Pons (tissue), 1 donor: ENCODE measurements around the gene MARCHF3.
"Not testable (repeated sequence)": the region's sequence is repeated elsewhere in the genome, so short reads cannot be mapped to it uniquely, and the experiment has no call there.

ENCODE experiments used
- DNase-seq: peaks from one replicate; pipeline ENCODE4 v3.0.0-alpha.2; 2016; ENCODE audit warnings: low spot score

MARCHF3 gene

DNA sequence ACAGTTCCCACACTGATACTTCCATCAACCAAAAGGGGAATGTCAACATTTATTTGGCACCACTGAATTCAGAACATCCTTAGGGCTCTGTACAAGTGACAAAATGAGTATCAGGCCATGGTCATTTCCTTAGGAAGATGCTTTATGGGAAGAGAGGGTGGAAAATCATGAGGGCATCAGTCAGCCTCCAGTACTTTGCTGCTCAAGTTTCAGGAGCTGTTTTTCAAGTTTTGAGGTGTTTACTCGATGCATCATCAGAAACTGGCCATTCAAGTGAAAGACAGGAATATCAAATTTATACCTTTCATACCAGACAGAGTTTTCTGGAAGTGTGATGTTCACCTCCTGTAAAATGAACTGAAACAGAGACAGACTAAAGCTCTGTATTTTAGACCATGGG is 21.2 kb upstream of the MARCHF3 start:
- DNase-seq, result no peak

DNA sequence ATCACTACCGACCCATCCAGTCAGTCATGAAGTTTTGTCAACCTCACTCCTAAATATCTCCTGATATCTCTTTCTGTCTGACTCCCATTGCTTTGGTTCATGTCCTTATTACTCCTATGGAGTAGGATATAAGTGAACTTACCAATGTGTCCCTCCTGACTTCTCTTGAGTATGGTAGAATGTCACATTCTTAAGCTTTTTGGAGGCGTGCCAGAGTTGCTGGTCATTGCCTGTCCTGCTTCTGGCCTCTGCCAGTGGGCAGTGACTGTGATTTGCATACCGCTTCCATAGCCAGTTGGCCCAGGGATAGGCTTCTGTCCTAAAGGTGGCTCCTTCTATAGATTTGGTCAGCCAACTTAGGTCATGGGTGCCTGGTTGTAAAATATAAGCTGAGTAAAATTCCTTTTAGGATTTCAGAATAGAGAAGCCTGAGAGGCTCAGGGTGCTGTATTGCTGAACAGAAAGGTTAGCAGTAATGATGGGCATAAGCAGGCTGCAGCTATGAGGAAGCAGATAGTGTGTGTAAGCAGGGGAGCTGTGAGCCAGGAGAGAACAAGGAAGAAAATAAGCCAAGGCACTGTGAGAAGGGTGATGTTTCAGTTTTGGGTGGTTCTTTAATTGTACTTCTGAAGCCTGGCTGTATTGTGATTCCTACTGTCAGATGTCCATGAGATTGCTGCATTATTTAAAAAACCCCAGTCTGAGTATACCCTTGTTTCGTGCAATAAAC is 16.1 kb upstream of the MARCHF3 start:
- no peak for DNase-seq

DNA sequence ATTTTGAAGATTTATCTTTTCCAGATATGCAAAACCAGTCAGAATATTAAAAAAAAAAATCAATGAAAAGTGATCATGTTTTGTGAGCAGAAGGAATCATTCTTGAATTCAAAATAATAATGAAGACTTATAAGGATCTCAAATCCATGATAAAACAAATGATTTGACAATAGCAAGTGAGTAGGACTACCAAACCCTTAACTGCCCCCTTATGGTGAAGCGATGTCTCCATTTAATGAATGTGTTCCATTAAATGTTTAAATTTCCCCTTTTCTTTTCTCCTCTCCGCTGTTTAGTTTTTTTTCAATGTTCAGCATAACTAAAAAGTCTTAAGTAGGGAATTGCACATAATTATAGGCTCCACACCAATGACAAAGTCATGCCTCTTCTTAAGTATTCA is 12.2 kb upstream of the MARCHF3 start:
- no peak for DNase-seq

DNA sequence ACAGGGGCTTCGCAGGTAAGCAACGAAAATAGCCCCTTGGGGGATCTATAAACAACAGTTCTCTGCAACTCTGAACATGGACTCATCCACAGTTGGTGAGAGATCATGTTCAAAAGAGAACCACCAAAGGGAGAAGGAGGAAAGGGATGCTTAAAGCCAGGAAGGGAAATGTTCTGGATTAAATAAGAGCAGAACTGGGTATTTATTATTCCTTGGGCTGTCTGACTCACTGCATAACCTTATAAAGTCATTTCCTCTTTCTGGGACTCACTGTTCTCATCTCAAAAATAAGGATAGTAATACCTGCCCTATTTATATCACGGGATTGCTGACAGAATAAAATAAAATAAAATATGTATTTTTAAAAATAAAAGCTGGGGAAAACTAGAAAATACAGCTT is 11.2 kb upstream of the MARCHF3 start:
- DNase-seq, result no peak

DNA sequence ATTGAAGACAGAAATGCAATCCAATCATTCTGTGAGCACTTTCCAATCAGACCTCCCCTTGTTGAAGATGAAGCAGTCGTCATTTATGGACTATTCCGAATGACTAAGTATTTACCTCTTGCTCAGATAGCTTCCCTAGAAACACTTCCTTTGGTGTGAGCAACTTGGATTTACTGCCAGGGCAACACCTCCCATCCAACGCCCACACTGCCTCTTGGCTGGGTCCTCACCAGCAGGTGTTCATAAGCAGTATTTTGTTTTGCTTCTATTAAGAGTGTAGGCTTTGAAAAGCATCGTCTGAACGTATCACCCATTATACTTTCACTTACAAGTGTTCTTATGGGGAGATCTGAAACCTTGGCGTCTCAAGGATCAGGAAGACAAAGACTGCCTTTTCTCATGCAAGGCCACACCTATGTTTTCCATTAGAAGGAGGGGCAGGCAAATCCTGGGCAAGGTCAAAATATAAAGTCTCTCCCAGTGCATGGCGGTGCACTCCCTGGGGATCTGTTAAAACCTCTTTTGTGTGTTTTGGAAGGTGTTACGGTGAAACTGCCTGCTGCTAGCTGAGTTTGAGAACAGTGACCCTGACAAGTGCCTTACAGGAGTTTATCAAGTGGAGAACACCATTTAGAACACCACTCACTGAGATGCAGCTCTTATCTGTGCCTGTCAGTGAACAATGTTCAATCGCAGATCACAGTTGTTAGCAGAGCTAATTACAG is 10.6 kb upstream of the MARCHF3 start:
- DNase-seq, result no peak

DNA sequence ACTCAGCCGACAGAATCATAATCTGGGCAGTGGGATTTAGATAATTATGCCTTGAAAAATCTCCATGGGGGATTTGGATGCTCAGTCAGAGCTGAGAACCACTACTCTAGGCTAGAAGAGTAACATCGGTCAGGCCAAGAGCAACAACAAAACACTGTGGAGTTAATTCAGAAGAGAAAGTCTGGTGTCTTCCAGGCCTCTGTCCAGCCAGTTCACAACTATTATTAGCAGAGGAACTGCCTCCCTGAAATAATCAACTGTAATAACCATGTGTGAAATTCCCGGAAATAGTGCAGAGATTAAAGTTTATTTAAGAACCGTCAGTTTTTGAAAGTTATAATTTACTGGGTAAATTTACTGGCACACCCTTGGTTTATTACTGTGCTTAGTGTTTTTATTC is 8.2 kb upstream of the MARCHF3 start:
- no peak for DNase-seq

DNA sequence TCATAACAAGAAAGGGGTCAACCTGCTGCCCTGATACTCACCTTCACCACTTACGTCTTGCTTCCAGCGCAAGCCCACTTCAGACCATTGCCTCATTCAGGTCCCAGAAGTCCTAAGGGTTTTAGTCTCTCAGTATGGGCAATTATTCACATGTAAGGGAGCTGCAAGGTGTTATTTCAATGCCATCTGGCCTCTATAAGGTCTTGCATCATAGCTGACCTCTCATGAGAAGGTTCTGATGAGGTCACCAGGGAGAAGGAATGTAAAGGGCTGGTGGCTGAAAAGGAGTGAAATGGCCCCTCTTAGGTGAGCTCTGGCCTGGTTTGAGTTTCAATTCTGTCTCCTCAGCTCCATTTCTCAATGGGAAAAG is 1.5 kb upstream of the MARCHF3 start:
- DNase-seq, result no peak

DNA sequence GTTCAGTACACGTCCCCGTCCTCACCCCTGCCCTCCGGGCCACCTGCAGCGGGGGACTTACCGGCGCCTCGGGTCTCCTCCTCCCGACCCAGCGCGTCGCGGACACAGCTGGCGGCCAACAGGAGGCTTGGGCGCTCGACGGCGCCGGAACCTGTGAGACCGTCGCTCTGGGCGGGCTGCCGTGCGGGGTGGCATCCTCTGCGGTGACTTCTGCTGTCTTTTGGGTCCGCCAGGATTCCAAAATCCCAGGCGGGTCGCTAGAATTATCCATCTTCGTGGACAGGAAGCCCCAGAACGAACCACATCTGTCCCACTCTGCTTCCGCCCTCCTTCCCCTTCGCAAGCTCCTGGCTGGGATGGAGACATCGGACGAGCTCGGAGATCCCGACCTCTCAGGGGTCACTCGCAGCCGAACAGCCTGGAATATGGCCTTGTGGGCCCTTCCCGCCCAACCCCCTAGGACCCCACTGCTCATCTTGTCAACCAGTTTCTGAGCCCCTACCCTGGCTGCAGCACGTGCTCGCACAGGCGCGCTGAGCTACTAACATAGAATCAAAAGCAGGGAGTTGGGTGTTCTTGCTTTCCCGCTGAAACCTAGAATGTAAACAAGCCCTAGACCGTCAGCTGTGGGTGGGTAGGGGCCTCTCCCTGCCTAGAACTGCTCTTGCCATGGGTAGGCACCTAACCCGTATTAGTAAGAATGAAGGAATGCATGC is 947 bp upstream of the MARCHF3 start:
- DNase-seq, result no peak

DNA sequence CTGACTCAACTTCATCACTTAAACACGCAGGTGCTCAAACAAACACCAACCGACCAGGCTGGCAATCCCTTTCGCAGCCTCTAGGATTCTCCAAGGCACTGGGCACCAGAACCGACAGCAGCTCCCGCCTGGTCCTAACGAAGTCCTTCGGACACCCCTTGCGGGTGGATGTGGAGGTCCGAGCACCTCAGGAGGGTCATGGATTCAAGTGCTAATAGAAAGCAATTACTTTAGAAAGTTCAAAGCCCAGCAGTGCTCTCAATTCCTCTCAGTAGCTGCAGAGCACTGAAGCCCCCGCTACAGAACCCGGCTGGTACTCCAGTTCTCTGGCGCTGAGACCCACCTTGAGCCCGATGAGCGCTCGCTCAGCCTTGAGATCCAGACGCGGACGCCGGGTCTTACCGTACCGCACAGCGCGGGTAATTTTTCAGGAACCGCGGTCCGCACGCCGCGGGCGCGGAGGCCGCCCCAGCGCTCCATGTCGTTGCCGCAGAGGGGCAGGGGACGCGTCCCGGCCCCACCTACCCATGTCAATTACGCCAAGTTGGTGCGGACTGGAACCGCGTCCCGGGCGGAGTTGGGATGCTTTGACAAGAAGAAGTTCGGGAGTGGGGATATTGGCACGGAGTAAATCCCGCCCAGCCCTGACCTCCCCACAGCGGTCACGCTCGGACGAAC is 638 bp downstream of the MARCHF3 start:
- no peak for DNase-seq

DNA sequence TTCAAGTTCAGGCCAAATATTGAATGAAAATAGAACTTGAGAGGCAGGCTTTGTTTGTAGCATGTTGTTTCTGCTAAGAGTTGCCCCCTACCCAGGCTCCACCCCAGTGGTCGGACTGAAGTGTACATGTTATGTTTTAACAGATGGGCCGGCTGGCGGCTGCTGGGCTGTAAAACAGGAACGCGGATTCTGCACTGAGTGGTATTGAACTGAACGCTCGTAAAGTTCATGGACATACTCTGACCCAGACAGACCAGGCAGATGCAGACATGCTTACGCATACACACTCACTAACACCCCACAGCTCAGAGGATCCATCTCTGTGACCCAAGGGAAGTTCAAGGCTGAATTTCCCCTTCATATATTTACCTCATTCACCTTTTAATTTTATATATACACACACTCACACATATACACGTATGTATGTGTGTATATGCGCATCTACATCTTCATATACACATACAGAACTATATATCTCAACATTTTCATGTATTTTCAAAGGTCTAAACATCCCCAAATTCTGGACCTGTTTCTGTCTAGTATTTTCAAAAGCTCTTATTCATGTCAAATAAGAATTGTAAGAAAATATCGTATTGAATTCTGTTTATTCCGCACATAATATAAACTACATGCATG is 1.4 kb downstream of the MARCHF3 start:
- peak; percentile 40 for DNase-seq

DNA sequence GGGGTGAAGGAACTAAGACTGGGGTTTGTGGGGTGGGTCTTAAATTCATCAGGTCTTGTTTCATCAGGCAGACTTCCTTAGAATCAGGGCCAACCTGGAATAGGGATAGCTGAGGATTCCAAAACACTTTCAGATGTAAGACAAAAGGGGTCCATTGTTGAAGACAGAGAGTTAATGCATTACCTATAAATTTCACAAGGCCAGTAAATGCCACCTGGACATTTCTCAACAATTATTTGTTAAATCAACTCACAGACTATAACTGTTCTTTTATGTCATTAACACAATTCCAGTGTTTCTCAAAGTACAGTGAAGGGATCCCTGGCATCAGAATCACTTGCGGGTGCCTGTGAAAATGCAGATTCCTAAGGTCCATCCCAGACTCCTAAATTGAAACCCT is 2.8 kb downstream of the MARCHF3 start:
- no peak for DNase-seq

DNA sequence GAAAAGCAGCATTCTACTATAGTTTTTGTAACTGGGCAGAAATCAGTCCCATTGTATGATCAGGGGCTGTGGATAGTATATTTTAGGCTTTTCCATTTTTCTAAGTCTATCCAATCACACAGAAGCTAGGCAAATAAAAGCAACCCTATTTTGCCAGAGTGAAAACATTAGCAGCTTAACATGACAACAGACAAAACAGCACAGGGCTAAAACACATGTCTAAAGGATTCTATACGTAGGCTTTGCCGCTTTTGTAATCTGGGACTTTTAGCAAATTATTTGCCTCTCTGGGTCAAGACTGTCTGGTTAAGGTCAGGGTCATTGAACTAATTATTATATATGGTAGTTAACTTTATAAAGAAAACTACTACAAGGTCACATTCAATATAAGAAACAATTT is 4.2 kb downstream of the MARCHF3 start:
- no peak for DNase-seq

DNA sequence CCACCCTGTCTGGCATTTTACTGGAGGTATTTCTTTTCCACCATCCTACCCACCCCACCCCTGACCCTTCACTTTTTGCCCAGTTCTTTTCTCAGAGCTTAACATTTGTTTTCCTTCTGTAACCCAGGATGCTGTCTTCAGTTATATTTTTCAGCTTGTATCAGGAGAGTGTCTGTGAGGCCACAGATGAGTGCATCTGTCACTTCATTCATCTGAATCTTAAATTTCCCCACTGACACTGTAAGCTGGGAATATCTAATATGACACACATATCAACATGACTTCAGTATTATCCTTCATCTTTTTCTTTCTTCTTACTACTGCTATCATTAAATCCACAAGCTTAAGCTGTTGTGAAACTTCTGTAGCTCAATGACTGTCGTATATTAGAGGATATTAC is 4.9 kb downstream of the MARCHF3 start:
- DNase-seq, result no peak

DNA sequence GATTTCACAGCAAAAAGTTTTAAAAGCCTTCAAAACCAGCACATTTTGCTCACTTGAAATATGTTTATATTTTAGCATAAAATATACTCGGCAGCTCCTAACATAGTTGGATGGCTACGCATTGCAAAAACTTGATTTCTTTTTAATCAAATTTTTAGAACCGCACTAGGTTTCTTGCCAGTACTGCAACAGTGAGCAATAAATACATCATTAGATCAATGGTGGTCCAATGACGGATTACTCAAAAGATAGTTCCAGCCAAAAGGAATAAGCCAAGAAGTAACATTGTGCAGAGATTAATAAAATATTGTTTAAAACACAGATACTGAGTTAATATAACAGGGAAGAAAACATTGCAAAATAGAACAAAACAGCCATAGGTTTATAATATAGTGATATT is 5.5 kb downstream of the MARCHF3 start:
- DNase-seq, result no peak

DNA sequence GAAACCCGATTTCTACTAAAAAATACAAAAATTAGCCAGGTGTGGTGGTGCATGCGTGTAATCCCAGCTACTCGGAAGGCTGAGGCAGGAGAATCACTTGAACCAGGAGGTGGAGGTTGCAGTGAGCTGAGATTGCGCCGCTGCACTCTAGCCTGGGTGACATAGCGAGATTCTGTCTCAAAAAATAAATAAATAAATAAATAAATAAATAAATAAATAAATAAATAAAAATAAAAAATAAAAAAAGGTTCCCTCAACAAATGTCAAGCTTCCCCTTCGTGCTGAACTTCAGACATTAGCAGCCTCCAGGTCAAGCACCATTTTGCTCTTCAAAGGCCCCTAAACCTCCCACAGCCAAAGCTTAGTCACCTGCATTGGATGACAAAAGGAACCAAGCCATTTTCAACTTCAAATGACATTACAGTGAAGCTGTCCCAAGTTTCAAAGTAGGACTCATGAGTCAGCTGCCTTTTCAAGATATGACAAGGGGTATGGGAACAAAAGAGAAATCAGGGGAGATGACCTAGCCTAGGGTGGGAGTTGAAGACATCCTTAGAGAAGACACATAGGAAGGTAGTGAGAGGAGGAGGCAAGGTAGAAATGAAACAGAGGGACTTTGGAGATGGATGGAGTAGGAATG is 6.7 kb downstream of the MARCHF3 start:
- DNase-seq, result not testable (repeated sequence)

DNA sequence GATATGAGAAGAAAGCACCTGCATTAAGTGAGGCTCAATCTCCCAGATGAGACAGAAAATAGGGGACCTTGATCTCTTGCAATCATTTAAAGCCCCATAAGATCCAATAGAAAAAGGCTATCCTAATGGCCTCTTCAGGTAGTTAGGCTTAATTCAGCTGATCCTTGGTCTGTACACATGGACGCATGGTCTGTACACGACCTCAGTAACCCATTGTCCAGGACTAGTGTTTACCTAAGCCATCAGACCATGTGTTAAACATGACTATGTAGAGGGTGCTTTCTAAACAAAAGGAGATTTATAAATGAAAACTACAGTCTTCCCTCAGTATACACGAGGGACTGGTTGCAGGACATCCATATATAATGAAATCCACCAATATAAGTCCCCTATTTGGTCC is 7.5 kb downstream of the MARCHF3 start:
- no peak for DNase-seq

DNA sequence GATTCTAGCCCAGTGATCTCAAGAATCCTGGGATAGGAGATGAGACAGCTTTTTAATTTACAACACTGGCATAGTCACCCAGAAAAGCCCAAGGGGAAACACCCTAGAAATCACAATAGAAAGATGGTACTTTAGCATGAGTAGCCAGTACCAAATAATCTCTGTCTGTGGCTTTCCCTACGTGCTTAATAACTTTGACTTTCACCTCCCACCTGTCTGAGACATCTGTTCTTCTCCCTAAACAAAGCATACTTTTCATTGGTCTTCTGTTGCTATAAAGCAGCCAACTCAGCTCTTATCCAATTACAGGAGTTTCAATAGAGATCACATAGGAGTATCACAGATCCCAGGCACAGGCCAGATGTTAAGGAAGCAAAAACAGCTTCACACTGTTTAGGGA is 10.4 kb downstream of the MARCHF3 start:
- DNase-seq, result no peak

DNA sequence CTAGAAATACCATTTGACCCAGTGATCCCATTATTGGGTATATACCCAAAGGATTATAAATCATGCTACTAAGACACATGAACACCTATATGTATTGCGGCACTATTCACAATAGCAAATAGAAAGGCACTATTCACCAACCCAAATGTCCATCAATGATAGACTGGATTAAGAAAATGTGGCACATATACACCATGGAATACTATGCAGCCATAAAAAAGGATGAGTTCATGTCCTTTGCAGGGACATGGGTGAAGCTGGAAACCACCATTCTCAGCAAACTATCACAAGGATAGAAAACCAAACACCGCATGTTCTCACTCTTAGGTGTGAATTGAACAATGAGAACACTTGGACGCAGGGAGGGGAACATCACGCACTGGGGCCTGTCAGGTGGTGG is 13.6 kb downstream of the MARCHF3 start:
- not testable (repeated sequence) for DNase-seq

DNA sequence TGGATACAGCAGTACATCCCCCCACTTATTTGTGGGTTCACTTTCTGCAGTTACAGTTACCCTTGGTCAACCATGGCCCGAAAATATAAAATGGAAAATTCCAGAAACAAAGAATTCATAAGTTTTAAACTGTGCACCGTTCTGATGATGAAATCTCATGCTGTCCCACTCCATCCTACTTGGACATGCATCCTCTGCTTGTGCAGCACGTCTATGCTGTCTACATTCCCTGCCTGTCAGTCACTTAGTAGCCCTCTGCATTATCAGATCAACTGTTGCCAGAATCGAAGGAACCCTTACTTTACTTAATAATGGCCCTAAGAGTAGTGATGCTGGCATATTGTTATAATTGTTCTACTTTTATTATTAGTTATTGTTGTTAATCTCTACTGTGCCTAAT is 14.6 kb downstream of the MARCHF3 start:
- DNase-seq, result no peak

DNA sequence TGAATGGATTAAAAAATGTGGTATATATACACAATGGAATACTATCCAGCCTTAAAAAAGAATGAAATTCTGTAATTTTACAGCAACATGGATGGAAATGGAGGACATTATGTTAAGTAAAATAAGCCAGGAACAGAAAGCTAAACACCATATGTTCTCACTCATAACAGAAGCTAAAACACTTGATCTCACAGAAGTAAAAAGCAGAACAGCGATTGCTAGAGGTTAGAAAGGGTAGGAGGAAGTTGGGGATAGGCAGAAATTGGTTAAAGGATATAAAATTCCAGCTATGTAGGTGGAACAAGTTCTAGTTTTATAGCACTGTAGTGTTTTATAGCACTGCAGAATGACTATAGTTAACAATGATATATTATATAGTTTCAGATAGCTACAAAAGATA is 15.8 kb downstream of the MARCHF3 start:
- DNase-seq, result peak; percentile 63

DNA sequence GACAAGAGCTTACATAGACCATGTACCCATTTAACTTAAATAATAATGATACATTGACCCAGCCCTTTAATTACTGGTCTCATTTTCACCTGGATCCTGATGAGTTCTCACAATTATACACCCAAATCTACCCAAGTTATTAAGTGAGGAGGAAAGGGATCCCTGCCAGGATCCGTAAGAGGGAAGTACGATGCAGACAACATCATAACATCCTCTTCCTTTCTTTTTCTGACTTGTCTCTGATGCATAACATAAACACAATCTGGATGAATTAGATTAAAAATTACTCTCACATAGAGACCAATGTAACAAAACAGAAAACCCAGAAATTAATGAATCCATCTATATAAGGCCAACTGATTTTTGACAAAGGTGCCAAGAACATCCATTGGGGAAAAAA is 17.0 kb downstream of the MARCHF3 start:
- no peak for DNase-seq

DNA sequence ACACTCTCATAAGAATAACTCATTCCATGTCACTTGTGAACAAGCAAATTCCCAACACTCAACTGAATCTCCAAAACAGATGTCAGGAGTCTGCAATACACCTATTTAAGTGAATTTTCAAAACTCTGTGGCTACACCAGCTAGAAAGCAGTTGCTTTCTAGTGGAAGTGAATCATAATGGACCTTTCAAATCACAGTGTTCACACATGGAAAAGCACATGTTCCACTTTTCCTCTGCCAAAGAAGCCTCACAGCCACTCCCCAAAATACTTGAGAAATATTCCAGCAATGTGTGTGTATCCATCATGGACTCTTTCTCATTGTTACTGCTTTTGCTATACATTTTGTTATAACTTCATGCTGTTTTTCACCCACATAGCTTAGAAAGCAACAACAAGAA is 17.4 kb downstream of the MARCHF3 start:
- DNase-seq, result no peak
